ENCODE measurements around the gene CHFR.
"Not testable (repeated sequence)": the region's sequence is repeated elsewhere in the genome, so short reads cannot be mapped to it uniquely, and the experiment has no call there.

CHFR gene

DNA sequence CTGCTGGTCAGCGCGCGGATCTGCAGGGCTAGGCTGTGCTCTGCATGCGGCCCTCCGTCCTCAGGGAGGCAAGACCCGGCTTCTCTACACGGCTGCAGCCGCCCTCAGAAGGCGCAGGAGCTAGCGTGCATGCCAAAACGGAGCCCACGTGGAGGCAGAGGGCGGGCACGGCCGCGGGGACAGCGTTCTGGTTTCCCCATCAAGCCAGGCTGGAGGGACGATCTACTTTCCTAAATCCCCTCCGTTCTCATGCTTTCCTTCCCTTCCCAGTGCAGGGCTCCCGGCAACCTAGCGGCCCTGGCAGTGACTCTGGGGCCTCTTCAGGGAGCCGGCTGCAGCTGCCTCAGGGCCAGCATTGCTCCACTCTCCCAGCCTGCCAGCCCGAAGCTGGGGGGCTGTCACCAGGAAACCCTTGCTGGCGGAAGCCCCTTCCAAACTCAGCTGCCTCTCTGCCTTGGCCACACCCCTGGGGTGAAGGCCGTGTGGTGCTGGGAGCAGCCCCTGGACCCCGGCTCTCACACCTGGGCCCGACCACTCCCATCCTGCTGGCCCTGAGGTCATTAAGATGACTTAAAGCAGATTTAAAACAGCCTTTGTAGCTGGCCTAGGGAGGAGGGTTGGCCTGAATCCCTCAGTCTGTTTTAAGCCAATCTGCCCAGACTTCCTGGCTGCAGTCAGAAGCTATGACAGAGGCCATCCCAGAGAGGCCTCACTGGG lies 49.6 kb downstream of the CHFR start:
- peaks cover 31% of the 10 kb centered on the region for H3K4me1 Mint-ChIP-seq
- no peak overlapping the region for H3K27ac Mint-ChIP-seq
- H3K4me3 Mint-ChIP-seq = no peak overlapping the region
- peaks cover 69% of the 10 kb centered on the region for H3K36me3 Mint-ChIP-seq
- DNase-seq (ENCODE audit: low spot score in 2 of 2) (no peak), ATAC-seq (no peak)
- no peaks in the 10 kb centered on the region for H3K9me3 Mint-ChIP-seq

DNA sequence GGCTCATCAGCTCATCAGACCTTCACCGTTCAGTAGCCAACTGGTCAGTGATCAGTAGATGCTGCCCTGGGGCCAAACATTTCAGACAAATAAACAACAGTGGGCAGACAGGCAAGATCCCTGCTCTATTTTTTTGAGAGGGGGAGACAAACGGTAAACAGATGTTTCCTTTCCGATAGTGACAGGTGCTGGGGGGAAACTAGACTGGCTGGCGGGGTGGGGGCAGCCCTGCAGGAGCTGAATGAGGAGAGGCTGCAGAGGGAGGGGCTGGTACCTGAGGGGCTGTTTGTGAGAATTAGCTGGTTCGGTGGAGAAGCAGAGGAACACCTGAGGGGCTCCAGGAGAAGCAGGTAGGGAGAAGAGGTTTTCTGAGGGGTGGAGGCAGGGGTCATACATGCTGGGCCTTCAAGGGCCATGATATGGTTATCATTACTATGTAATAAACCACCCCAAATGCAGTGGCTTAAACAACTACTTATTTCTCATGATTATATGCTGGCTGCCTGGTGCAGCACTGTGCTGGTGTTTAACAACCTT lies 50.5 kb downstream of the CHFR start:
- Mint-ChIP-seq H3K4me1 (peaks cover 31% of the 10 kb centered on the region), H3K27ac (peak overlapping the region; percentile 67), H3K9me3 (no peaks in the 10 kb centered on the region), H3K4me3 (peak overlapping the region; percentile 14), H3K36me3 (peaks cover 61% of the 10 kb centered on the region)
- ATAC-seq (no peak), DNase-seq (ENCODE audit: low spot score in 2 of 2) (no peak)

DNA sequence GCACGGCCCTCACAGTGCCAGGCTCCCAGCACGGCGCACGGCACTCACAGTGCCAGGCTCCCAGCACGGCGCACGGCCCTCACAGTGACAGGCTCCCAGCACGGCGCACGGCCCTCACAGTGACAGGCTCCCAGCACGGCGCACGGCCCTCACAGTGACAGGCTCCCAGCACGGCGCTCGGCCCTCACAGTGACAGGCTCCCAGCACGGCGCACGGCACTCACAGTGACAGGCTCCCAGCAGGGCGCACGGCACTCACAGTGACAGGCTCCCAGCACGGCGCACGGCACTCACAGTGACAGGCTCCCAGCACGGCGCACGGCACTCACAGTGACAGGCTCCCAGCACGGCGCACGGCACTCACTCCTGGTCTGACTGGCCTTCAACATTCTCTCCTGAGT lies 51.2 kb downstream of the CHFR start:
- H3K9me3 Mint-ChIP-seq; DNase-seq (ENCODE audit: low spot score in 2 of 2); ATAC-seq: not testable (repeated sequence)
- H3K4me3 Mint-ChIP-seq = peak overlapping the region; percentile 14
- H3K27ac Mint-ChIP-seq = peak overlapping the region; percentile 67
- H3K4me1 Mint-ChIP-seq = peaks cover 31% of the 10 kb centered on the region
- H3K36me3 Mint-ChIP-seq = peaks cover 55% of the 10 kb centered on the region

DNA sequence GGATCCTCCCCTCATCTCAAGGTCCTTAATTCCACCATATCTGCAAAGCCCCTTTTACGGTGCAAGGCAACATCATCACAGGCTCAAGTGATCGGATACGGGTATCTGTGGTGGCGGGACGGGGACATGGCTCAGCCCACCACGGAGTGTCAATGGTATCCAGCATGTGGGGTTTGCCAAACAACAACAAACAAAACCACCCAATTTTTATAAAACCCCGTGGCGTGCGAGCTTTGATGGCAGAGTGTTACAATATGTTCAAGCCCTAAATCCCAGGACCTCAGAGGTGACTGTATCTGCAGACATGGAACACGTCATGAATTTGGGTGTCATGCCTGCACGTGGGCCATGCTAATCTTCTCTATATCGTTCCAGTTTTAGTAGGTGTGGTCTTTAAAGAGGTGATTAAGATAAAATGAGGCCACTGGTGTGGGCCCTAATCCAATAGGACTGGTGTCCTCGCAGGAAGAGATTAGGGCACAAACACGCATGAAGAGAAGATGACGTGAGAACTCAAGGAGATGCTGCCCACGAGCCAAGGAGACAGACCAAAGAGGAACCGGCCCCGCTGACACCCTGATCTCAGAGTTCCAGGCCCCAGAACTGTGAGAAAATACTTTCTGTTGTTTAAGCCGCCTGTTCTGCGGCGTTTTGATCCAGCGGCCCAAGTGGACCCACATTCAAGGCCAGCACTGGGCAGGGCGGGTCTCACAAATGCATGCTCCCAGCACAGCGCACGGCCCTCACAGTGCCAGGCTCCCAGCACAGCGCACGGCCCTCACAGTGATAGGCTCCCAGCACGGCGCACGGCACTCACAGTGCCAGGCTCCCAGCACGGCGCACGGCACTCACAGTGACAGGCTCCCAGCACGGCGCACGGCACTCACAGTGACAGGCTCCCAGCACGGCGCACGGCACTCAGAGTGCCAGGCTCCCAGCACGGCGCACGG lies 52.1 kb downstream of the CHFR start:
- peak overlapping the region; percentile 93 for H3K27ac Mint-ChIP-seq
- DNase-seq (ENCODE audit: low spot score in 2 of 2) (no peak), ATAC-seq (no peak)
- H3K36me3 Mint-ChIP-seq = peaks cover 46% of the 10 kb centered on the region
- peaks cover 31% of the 10 kb centered on the region for H3K4me1 Mint-ChIP-seq
- no peaks in the 10 kb centered on the region for H3K9me3 Mint-ChIP-seq
- peak overlapping the region; percentile 61 for H3K4me3 Mint-ChIP-seq

DNA sequence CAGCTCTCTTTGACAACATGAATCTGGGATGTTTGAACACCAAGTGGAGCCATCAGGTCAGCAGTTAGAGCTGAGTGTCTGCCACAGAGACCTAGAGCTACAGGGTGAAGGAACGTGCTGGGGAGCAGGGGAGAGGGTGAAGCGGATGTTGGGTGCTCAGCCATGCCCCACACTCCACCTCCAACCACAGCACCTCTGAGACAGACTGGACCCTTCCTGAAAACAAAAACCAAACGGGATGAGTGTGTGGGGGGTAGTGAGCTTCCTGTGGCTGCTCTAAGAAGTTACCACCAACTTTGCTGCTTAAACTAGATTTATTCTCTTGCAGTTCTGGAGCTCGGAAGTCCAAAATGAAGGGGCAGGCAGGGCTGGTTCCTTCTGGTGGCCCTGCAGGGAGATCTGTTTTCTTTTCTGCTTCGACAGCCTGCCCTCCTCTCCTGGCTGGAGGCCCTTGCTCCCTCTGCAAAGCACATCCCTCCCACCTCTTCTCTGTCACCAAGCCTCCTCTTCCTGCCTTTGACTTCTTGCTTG lies 53.2 kb downstream of the CHFR start:
- ATAC-seq (peak; percentile 85), DNase-seq (ENCODE audit: low spot score in 2 of 2) (peak in 1 of 2 donors; percentile 58)
- Mint-ChIP-seq H3K4me3 (peak overlapping the region; percentile 61), H3K9me3 (no peaks in the 10 kb centered on the region), H3K4me1 (peaks cover 31% of the 10 kb centered on the region), H3K36me3 (peaks cover 35% of the 10 kb centered on the region), H3K27ac (peak overlapping the region; percentile 93)

DNA sequence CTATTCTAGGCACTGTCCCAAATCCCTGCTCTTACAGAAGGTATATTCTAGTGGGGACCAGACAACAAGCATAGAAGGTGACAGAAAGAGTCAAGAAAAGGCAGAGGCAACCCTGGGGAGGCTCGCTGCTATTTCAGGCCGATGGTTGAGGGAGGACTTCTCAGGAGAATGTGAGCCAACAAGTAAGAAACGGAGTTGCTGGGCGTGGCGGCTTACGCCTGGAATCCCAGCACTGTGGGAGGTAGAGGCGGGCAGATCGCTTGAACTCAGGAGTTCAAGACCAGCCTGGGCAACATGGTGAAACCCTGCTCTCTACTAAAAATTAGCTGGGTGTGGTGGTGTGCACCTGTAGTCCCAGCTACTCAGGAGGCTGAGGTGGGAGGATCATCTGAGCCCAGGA lies 54.1 kb downstream of the CHFR start:
- Mint-ChIP-seq H3K36me3 (peaks cover 37% of the 10 kb centered on the region), H3K4me1 (peaks cover 31% of the 10 kb centered on the region), H3K4me3 (peak overlapping the region; percentile 61), H3K9me3 (no peaks in the 10 kb centered on the region), H3K27ac (peak overlapping the region; percentile 93)
- no peak for DNase-seq (ENCODE audit: low spot score in 2 of 2)
- no peak for ATAC-seq

DNA sequence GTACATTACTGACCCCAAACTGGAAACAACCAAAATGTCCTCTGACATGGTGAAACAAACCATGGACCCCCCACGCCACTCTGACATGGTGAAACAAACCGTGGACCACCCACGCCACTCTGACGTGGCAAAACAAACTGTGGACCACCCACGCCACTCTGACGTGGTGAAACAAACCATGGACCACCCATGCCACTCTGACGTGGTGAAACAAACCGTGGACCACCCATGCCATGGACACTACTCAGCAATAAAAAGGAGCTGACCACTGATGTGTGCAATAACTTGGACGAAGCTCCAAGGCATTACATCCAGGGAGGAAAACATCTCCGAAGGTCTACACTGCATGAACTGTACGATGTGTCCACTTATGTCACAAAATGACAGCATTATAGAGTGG lies 55.6 kb downstream of the CHFR start:
- no peak overlapping the region for H3K27ac Mint-ChIP-seq

DNA sequence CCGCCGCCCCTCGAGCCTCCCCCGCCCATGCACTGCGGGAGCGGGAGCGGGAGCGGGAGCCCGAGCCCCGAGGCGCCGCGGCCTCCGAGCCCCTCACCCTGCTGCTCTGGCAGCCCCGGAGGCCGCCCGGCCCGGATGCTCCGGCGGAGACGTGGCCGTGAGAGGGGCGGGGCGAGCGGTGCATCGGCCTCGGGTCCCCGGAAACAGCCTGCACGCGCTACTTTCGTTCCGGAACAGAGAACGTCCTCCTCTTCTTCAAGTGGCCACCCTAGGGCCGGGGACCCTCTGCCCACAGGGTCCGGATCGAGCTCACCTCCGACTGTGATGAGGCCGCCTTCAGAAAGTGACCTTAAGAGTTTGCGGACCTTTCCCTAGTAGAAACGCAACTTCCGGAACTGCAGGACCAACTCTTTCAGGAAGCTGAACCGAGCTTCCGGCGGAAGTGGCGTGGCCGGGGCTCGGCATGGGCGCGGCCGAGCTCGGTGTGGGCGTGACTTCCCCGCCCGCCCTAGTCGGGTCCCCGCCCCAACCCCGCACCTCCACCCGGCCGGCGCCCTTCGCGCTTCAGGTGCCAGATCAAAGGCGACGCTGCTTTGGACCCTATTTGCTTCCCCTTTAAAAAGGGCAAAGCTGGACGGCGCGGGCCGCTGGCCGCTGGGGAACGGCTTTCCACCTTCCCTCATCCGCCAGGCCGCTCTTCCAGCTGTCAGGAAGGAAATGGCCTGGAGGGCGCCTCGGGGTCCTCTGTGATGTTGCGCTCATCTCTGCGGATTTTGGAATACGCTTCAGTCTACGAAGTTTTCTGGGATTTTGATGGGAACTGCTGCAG lies 58.5 kb downstream of the CHFR start, which contains the start of gene GOLGA3:
Gene GOLGA3, minus strand, starts transcription at position 164 of the 829 bp plus-strand sequence. CDS start 6,741 bp downstream, outside the sequence.
- peak within 1 kb of the TSS; percentile 92 for H3K4me3 Mint-ChIP-seq
- no peaks in the 10 kb centered on the region for H3K9me3 Mint-ChIP-seq
- DNase-seq (ENCODE audit: low spot score in 2 of 2) (peak; percentile 90 to 94), ATAC-seq (peak; percentile 93)
- peak within 1 kb of the TSS; percentile 100 for H3K27ac Mint-ChIP-seq
- peaks cover 49% of the 10 kb centered on the region for H3K4me1 Mint-ChIP-seq
- H3K36me3 Mint-ChIP-seq = peaks cover 64% of the 10 kb centered on the region

More for the DNA sequence above, 55.6 kb downstream of the CHFR start:
- Mint-ChIP-seq H3K4me3 (no peak overlapping the region), H3K9me3 (no peaks in the 10 kb centered on the region), H3K36me3 (peaks cover 46% of the 10 kb centered on the region), H3K4me1 (peaks cover 43% of the 10 kb centered on the region)
- DNase-seq (ENCODE audit: low spot score in 2 of 2) (no peak), ATAC-seq (no peak)

DNA sequence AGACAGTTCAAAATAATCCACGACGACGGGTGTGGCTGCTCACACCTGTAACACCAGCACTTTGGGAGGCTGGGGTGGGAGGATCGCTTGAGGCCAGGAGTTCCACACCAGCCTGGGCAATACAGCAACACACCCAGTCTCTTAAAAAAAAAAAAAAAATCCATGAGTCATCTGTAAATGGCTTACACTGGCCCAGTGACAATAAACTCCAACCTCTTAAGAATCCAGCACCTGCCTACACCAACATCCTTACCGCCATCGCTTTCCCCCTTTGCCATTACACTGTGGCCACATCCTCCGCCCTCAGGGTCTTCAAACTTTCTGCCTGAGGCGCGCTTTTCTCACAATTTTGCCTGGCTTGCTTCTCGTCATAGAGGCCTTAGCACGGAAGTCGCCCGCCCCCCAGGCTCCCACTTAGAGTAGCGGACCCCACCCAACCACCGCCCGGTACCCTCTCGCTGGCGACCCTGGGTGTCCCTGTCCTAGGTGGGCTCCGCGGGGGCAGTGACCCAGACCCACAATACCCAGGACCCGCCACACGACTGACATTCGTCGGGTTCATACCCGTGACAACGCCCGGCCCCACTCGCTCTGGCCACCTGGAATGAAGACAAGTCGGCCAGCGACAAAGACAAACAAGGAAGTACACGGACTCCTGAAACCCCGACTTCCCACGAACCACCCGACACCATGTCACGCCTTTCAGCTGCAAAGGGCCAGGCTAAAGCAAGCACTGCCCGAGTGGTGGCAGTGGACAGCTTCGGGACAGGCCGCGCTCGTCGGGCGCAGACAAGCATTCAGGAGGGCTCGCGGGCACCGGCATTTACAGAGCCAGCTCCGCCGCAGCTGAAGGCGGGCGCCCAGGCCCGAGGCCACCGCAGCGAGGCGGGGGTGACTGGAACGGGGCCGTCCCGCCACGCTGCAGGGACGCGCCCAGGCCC lies 59.4 kb downstream of the CHFR start:
- Mint-ChIP-seq H3K4me3 (peak overlapping the region; percentile 92), H3K9me3 (no peaks in the 10 kb centered on the region), H3K27ac (peak overlapping the region; percentile 100), H3K4me1 (peaks cover 41% of the 10 kb centered on the region), H3K36me3 (peaks cover 59% of the 10 kb centered on the region)
- peak in 1 of 2 donors; percentile 68 for DNase-seq (ENCODE audit: low spot score in 2 of 2)
- ATAC-seq = peak; percentile 72

DNA sequence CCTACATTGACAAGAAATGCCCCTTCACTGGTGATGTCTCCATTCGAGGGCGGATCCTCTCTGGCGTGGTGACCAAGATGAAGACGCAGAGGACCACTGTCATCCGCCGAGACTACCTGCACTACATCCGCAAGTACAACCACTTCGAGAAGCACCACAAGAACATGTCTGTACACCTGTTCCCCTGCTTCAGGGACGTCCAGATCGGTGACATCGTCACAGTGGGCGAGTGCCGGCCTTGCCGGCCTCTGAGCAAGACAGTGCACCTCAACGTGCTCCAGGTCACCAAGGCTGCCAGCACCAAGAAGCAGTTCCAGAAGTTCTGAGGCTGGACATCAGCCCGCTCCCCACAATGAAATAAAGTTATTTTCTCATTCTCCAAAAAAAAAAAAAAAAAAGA lies 61.5 kb downstream of the CHFR start:
- no peak for DNase-seq (ENCODE audit: low spot score in 2 of 2)
- Mint-ChIP-seq H3K4me1 (peaks cover 40% of the 10 kb centered on the region), H3K27ac (peak overlapping the region; percentile 45), H3K36me3 (peaks cover 71% of the 10 kb centered on the region), H3K4me3 (no peak overlapping the region), H3K9me3 (no peaks in the 10 kb centered on the region)
- ATAC-seq = no peak

DNA sequence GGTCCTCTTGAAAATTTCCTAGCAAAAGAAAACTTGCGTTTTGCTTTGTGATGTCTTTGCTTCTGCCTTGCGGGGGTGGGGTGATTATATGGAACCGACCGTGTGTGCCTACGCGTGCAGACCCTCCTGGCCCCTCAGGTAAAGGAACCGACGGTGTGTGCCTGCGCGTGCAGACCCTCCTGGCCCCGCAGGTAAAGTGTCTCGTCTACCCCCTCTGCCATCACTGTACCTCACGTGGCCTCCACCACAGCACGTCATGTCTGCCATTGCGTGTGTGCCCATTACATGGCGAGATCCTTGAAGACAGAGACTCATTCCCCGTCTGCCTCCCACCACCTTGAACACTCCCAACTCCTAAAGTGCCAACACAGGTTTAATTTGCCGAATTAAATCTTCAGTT lies 62.3 kb downstream of the CHFR start:
- no peak overlapping the region for H3K27ac Mint-ChIP-seq
- peaks cover 79% of the 10 kb centered on the region for H3K36me3 Mint-ChIP-seq
- peaks cover 40% of the 10 kb centered on the region for H3K4me1 Mint-ChIP-seq
- H3K4me3 Mint-ChIP-seq = no peak overlapping the region
- DNase-seq (ENCODE audit: low spot score in 2 of 2) (no peak), ATAC-seq (no peak)
- H3K9me3 Mint-ChIP-seq = no peaks in the 10 kb centered on the region

DNA sequence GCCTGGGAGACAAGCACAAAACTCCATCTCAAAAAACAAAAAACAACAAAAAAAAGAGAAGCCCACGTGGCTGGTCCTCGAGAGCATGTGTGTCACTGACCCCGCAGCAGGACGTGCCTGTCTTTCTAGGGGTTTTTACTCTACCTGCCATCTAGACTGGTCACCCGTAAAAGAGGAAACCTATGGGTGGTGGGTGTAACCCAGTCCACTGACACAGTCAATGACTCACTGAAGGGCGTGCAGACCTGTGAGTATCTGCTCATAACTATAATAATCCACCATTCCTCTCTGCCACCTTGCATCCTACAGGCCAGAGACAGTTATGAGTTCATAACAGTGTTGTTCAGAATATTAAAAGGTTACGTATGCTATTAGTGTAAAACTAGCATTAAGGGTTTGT lies 63.4 kb downstream of the CHFR start:
- Mint-ChIP-seq H3K27ac (no peak overlapping the region), H3K4me3 (no peak overlapping the region), H3K36me3 (peaks cover 88% of the 10 kb centered on the region), H3K4me1 (peaks cover 40% of the 10 kb centered on the region), H3K9me3 (no peaks in the 10 kb centered on the region)
- DNase-seq (ENCODE audit: low spot score in 2 of 2) (no peak), ATAC-seq (no peak)

DNA sequence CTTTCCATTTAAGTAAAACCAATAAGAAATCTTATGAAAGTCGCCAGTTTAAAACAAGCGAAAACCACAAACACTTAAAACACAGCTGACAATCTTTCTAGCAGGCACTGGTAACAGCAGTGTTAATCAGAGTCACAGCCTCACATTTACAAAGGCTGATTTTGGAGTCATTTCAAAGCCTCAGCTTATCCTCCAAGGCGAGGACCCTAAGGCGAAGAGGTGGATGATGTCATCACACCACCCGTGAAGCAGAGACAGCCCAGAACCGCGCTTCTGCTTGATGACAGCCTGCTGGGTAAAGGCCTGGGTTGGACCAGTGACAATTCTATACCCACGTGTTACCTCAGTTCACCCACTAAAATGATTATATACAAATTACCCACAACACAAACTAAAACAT lies 68.8 kb downstream of the CHFR start:
- H3K36me3 Mint-ChIP-seq = peaks cover 80% of the 10 kb centered on the region
- no peak for DNase-seq (ENCODE audit: low spot score in 2 of 2)
- H3K4me3 Mint-ChIP-seq = no peak overlapping the region
- H3K4me1 Mint-ChIP-seq = peaks cover 10% of the 10 kb centered on the region
- peak overlapping the region; percentile 60 for H3K27ac Mint-ChIP-seq
- H3K9me3 Mint-ChIP-seq = no peaks in the 10 kb centered on the region
- ATAC-seq = peak; percentile 81

DNA sequence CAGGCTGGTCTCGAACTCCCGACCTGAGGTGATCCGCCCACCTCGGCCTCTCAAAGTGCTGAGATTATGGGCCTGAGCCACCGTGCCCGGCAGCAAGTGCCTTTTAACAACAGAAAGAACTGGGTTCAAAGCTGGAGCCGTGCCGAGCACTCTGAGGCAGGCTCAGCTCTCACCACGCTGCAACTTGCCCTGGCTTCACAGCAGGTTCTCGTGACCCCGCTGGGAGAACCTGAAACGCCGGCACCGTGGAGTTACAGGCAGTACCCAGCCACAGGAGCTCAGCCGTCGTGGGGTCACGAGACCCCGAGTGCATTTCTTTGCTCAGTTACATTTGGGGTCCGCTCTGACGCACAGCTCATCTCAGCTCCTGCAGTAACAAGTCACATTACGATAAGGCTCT lies 73.2 kb downstream of the CHFR start:
- H3K27ac Mint-ChIP-seq = no peak overlapping the region
- no peak for ATAC-seq

More for the DNA sequence above, 73.2 kb downstream of the CHFR start:
- no peak overlapping the region for H3K4me3 Mint-ChIP-seq
- no peaks in the 10 kb centered on the region for H3K9me3 Mint-ChIP-seq
- peaks cover 17% of the 10 kb centered on the region for H3K4me1 Mint-ChIP-seq
- no peak for DNase-seq (ENCODE audit: low spot score in 2 of 2)
- H3K36me3 Mint-ChIP-seq = peaks cover 91% of the 10 kb centered on the region

Data from stimulated activated effector memory CD8-positive, alpha-beta T cell treated with anti-CD3 and anti-CD28 coated beads, Interleukin-12 subunit alpha, Interleukin-12 subunit beta, amount 100 ng/mL, for 72 hours (primary cell).